Measurements from ENCODE around the gene NAPEPLD. TPM values are rescaled to one million over a fixed set of nuclear protein-coding genes. Genes with fewer than 3 reads are reported as not detected.
"Not testable (repeated sequence)": the region's sequence is repeated elsewhere in the genome, so short reads cannot be mapped to it uniquely, and the experiment has no call there.

Gene NAPEPLD
- total and polyA plus RNA-seq, 2 donors from 2014 or later, result 16.1 to 26.0 TPM

- H3K9me3 ChIP-seq (ENCODE audit: control insufficient read depth in 2 of 3, insufficient read depth in 1 of 3, low read length in 3 of 3), result no peaks in the 10 kb centered on the region
- H3K4me3 ChIP-seq (ENCODE audit: low read length in 3 of 3), result no peak overlapping the region
- no peaks in the 10 kb centered on the region for H3K4me1 ChIP-seq (ENCODE audit: control insufficient read depth in 2 of 3, insufficient read depth in 2 of 3, low read depth in 1 of 3, low read length in 3 of 3)
- H3K9ac ChIP-seq (ENCODE audit: low read length in 3 of 3), result no peak overlapping the region
- H3K27me3 ChIP-seq (ENCODE audit: control insufficient read depth, insufficient read depth, low read length), result no peaks in the 10 kb centered on the region
- no peak for DNase-seq
- no peak for TF ChIP-seq CTCF (IDR thresholded peaks at IDR 0.05; ENCODE audit: borderline replicate concordance, extremely low read depth, insufficient read depth)
- intact Hi-C loops (cut with DNase I), result no loop called here
- no peak for FAIRE-seq
- no peaks in the 10 kb centered on the region for H3K36me3 ChIP-seq (ENCODE audit: control insufficient read depth in 2 of 3, insufficient read depth in 3 of 3, low read length in 3 of 3)
- H3K27ac ChIP-seq (ENCODE audit: low read depth in 2 of 2, low read length in 2 of 2), result no peak overlapping the region
Observed at GRCh38 chr7:103059471-103059870, 89.4 kb downstream of the NAPEPLD start.

- FAIRE-seq (no peak), DNase-seq (no peak)
- Histone ChIP-seq H3K4me1 (ENCODE audit: control insufficient read depth in 2 of 3, insufficient read depth in 2 of 3, low read depth in 1 of 3, low read length in 3 of 3) (no peaks in the 10 kb centered on the region), H3K4me3 (ENCODE audit: low read length in 3 of 3) (no peak overlapping the region), H3K9ac (ENCODE audit: low read length in 3 of 3) (no peak overlapping the region), H3K9me3 (ENCODE audit: control insufficient read depth in 2 of 3, insufficient read depth in 1 of 3, low read length in 3 of 3) (no peaks in the 10 kb centered on the region), H3K27me3 (ENCODE audit: control insufficient read depth, insufficient read depth, low read length) (no peaks in the 10 kb centered on the region), H3K27ac (ENCODE audit: low read depth in 2 of 2, low read length in 2 of 2) (no peak overlapping the region), H3K36me3 (ENCODE audit: control insufficient read depth in 2 of 3, insufficient read depth in 3 of 3, low read length in 3 of 3) (no peaks in the 10 kb centered on the region)
- intact Hi-C loops (cut with DNase I), result no loop called here
- no peak for TF ChIP-seq CTCF (IDR thresholded peaks at IDR 0.05; ENCODE audit: borderline replicate concordance, extremely low read depth, insufficient read depth)
Observed at GRCh38 chr7:103058122-103058521, 90.8 kb downstream of the NAPEPLD start.

DNA sequence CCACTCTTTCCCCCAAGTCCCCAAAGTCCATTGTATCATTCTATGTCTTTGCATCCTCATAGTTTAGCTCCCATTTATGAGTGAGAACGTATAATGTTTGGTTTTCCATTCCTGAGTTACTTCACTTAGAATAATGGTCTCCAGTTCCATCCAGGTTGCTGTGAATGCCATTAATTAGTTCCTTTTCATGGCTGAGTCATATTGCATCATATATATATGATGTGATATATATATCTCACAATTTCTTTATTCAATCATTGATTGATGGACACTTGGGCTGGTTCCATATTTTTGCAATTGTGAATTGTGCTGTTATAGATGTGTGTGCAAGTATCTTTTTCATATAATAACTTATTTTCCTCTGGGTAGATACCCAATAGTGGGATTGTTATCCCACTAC, 92.9 kb downstream of the NAPEPLD start:
- intact Hi-C loops (cut with DNase I), result not testable (repeated sequence)

DNA sequence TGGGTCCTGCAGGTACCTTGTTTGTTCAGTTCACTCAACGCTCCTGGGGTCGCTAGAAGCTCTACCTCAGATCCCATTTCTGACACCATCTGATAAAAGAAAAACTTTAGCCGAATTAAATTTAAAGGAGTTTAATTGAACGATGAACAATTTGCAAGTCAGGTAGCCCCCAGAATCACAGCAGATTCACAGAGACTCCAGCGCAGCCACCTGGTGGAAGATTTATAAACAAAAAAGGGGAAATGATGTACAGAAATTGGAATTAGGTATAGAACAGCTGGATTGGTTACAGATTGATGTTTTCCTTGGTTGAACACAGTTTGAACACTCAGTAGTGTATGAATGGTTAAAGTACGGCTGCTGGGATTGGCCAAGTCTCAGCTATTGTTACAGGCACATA, 97.4 kb downstream of the NAPEPLD start:
- H3K4me3 ChIP-seq (ENCODE audit: low read length in 3 of 3), result no peak overlapping the region
- no peak overlapping the region for H3K27ac ChIP-seq (ENCODE audit: low read depth in 2 of 2, low read length in 2 of 2)
- H3K36me3 ChIP-seq (ENCODE audit: control insufficient read depth in 2 of 3, insufficient read depth in 3 of 3, low read length in 3 of 3), result no peaks in the 10 kb centered on the region
- intact Hi-C loops (cut with DNase I), result no loop called here
- H3K9ac ChIP-seq (ENCODE audit: low read length in 3 of 3), result no peak overlapping the region
- no peaks in the 10 kb centered on the region for H3K27me3 ChIP-seq (ENCODE audit: control insufficient read depth, insufficient read depth, low read length)
- TF ChIP-seq CTCF (IDR thresholded peaks at IDR 0.05; ENCODE audit: borderline replicate concordance, extremely low read depth, insufficient read depth), result no peak
- H3K4me1 ChIP-seq (ENCODE audit: control insufficient read depth in 2 of 3, insufficient read depth in 2 of 3, low read depth in 1 of 3, low read length in 3 of 3), result no peaks in the 10 kb centered on the region
- no peaks in the 10 kb centered on the region for H3K9me3 ChIP-seq (ENCODE audit: control insufficient read depth in 2 of 3, insufficient read depth in 1 of 3, low read length in 3 of 3)
- no peak for FAIRE-seq
- DNase-seq, result no peak

More for the DNA sequence above, 92.9 kb downstream of the NAPEPLD start:
- not testable (repeated sequence) for FAIRE-seq; H3K4me1 ChIP-seq (ENCODE audit: control insufficient read depth in 2 of 3, insufficient read depth in 2 of 3, low read depth in 1 of 3, low read length in 3 of 3); H3K4me3 ChIP-seq (ENCODE audit: low read length in 3 of 3); H3K9ac ChIP-seq (ENCODE audit: low read length in 3 of 3); H3K27ac ChIP-seq (ENCODE audit: low read depth in 2 of 2, low read length in 2 of 2); H3K9me3 ChIP-seq (ENCODE audit: control insufficient read depth in 2 of 3, insufficient read depth in 1 of 3, low read length in 3 of 3); H3K36me3 ChIP-seq (ENCODE audit: control insufficient read depth in 2 of 3, insufficient read depth in 3 of 3, low read length in 3 of 3); DNase-seq; H3K27me3 ChIP-seq (ENCODE audit: control insufficient read depth, insufficient read depth, low read length)

Other genes with a start within 250 kb of the NAPEPLD start
- 4.0 TPM for gene LRRC17, start 236.1 kb downstream of the NAPEPLD start, total RNA-seq
- 2.1 TPM for gene LRRC17, start 236.1 kb downstream of the NAPEPLD start, polyA plus RNA-seq (ENCODE audit: insufficient read depth, low read depth, low replicate concordance)
- gene FBXL13, start 74.3 kb downstream of the NAPEPLD start, total RNA-seq, result 4.8 TPM
- 1.5 TPM for gene FBXL13, start 74.3 kb downstream of the NAPEPLD start, polyA plus RNA-seq (ENCODE audit: insufficient read depth, low read depth, low replicate concordance)
- 40.7 TPM for gene ARMC10, start 74.0 kb downstream of the NAPEPLD start, total RNA-seq
- gene ARMC10, start 74.0 kb downstream of the NAPEPLD start, polyA plus RNA-seq (ENCODE audit: insufficient read depth, low read depth, low replicate concordance), result 31.5 TPM
- 65.8 TPM for gene PMPCB, start 148.3 kb upstream of the NAPEPLD start, total RNA-seq
- 85.3 TPM for gene PMPCB, start 148.3 kb upstream of the NAPEPLD start, polyA plus RNA-seq (ENCODE audit: insufficient read depth, low read depth, low replicate concordance)
- 20.9 TPM for gene DNAJC2, start 195.7 kb upstream of the NAPEPLD start, total RNA-seq
- gene DNAJC2, start 195.7 kb upstream of the NAPEPLD start, polyA plus RNA-seq (ENCODE audit: insufficient read depth, low read depth, low replicate concordance), result 14.4 TPM
- gene PSMC2, start 198.5 kb upstream of the NAPEPLD start, total RNA-seq, result 98.8 TPM
- gene PSMC2, start 198.5 kb upstream of the NAPEPLD start, polyA plus RNA-seq (ENCODE audit: insufficient read depth, low read depth, low replicate concordance), result 115 TPM

Data from kidney (tissue), 14 donors.